Astrocyte of the spinal cord (primary cell): ENCODE results near the gene DMGDH.

Experiments used
- DNase-seq: peaks from one replicate; pipeline ENCODE4 v3.0.0; 2011; ENCODE audit warnings: low read depth, low spot score
- H3K4me3 ChIP-seq: 2 replicates; pipeline ENCODE4 v1.5.1; 2011; ENCODE audit warnings: low read depth, mild to moderate bottlenecking, low read length, moderate library complexity
- CTCF ChIP-seq: IDR thresholded peaks from 2 replicates; pipeline ENCODE4 v1.5.1; 2012; ENCODE audit warnings: low read depth, mild to moderate bottlenecking, low read length, inconsistent platforms
- in situ Hi-C: cut with HindIII; loops from 2 replicates; pipeline ENCODE4 v1.10.0; 2017; ENCODE audit warnings: low sequenced_read_pairs

Gene DMGDH

GRCh38 chr5:79055017-79055416 is 14.5 kb downstream of the DMGDH start:
- no peak for DNase-seq
- H3K4me3 ChIP-seq: no peak overlapping the region
- TF ChIP-seq CTCF: no peak
- in situ Hi-C loops: no loop called here

GRCh38 chr5:79053321-79053720 is 16.2 kb downstream of the DMGDH start:
- H3K4me3 ChIP-seq: no peak overlapping the region
- in situ Hi-C loops: no loop called here
- TF ChIP-seq CTCF: no peak
- no peak for DNase-seq

- no peak for DNase-seq
- in situ Hi-C loops: no loop called here
- no peak overlapping the region for H3K4me3 ChIP-seq
- TF ChIP-seq CTCF: no peak
These were observed 19.0 kb downstream of the DMGDH start for GRCh38 chr5:79050498-79050897.

- in situ Hi-C loops: no loop called here
- DNase-seq: no peak
- H3K4me3 ChIP-seq: no peak overlapping the region
- no peak for TF ChIP-seq CTCF
These were observed 21.0 kb downstream of the DMGDH start for GRCh38 chr5:79048437-79048836.

GRCh38 chr5:79047199-79047598 is 22.3 kb downstream of the DMGDH start:
- H3K4me3 ChIP-seq: no peak overlapping the region
- TF ChIP-seq CTCF: no peak
- in situ Hi-C loops: no loop called here
- DNase-seq: no peak

- in situ Hi-C loops: no loop called here
- H3K4me3 ChIP-seq: no peak overlapping the region
- no peak for TF ChIP-seq CTCF
- no peak for DNase-seq
These were observed 27.3 kb downstream of the DMGDH start for GRCh38 chr5:79042188-79042587.

- H3K4me3 ChIP-seq: no peak overlapping the region
- in situ Hi-C loops: no loop called here
- no peak for TF ChIP-seq CTCF
- no peak for DNase-seq
These were observed 32.7 kb downstream of the DMGDH start for GRCh38 chr5:79036769-79037168.
